ENCODE data around the gene MAGI2.

Gene MAGI2

GRCh38 chr7:78939669-78940068 is 513.8 kb downstream of the MAGI2 start:
- Histone ChIP-seq H3F3A (ENCODE audit: insufficient read depth) (no peaks in the 10 kb centered on the region), H2AFZ (ENCODE audit: low read depth, low read length, severe bottlenecking) (no peak overlapping the region), H3K79me2 (ENCODE audit: insufficient read depth, low read length) (no peaks in the 10 kb centered on the region), H3K27me3 (ENCODE audit: low read length) (no peaks in the 10 kb centered on the region), H3K9me3 (ENCODE audit: insufficient read depth, low read length) (no peaks in the 10 kb centered on the region), H3K9me2 (replicated peaks; ENCODE audit: insufficient read depth, low read length) (no peaks in the 10 kb centered on the region), H3K4me2 (ENCODE audit: low read depth, low read length, poor library complexity, severe bottlenecking) (no peak overlapping the region), H3K4me3 (ENCODE audit: insufficient read depth, low read length, poor library complexity, severe bottlenecking) (no peak overlapping the region), H3K36me3 (ENCODE audit: low read length) (no peaks in the 10 kb centered on the region), H3K9ac (ENCODE audit: low read length) (no peak overlapping the region), H3K27ac (ENCODE audit: low read depth, low read length) (no peak overlapping the region), H4K20me1 (ENCODE audit: low read depth, low read length) (no peaks in the 10 kb centered on the region)
- TF ChIP-seq, protein P1, sequence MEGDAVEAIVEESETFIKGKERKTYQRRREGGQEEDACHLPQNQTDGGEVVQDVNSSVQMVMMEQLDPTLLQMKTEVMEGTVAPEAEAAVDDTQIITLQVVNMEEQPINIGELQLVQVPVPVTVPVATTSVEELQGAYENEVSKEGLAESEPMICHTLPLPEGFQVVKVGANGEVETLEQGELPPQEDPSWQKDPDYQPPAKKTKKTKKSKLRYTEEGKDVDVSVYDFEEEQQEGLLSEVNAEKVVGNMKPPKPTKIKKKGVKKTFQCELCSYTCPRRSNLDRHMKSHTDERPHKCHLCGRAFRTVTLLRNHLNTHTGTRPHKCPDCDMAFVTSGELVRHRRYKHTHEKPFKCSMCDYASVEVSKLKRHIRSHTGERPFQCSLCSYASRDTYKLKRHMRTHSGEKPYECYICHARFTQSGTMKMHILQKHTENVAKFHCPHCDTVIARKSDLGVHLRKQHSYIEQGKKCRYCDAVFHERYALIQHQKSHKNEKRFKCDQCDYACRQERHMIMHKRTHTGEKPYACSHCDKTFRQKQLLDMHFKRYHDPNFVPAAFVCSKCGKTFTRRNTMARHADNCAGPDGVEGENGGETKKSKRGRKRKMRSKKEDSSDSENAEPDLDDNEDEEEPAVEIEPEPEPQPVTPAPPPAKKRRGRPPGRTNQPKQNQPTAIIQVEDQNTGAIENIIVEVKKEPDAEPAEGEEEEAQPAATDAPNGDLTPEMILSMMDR (IDR thresholded peaks at IDR 0.05; ENCODE audit: insufficient read depth, low read length, poor library complexity, severe bottlenecking): no peak
- no peak for TF ChIP-seq EZH2phosphoT487 (conservative IDR thresholded peaks at IDR 0.05; ENCODE audit: low read length)

DNA sequence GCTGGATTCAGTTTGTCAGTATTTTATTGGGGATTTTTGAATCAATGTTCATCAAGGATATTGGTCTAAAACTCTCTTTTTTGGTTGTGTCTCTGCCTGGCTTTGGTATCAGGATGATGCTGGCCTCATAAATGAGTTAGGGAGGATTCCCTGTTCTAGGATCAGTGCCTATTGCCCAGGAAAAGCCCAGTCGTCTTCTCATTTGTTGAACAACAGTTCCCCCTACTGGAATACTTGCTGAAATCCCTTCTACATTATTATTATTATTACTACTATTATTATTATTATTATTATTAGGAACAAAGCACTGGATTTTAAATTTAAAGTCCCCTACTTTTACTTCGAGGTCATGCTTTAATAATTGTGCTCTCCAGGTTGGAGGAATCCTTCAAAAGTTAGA is 528.9 kb downstream of the MAGI2 start:
- Histone ChIP-seq H2AFZ (ENCODE audit: low read depth, low read length, severe bottlenecking) (no peak overlapping the region), H3K27ac (ENCODE audit: low read depth, low read length) (no peak overlapping the region), H3K36me3 (ENCODE audit: low read length) (no peaks in the 10 kb centered on the region), H3K9me3 (ENCODE audit: insufficient read depth, low read length) (no peaks in the 10 kb centered on the region), H3K27me3 (ENCODE audit: low read length) (no peaks in the 10 kb centered on the region), H3K79me2 (ENCODE audit: insufficient read depth, low read length) (no peaks in the 10 kb centered on the region), H3K4me2 (ENCODE audit: low read depth, low read length, poor library complexity, severe bottlenecking) (no peak overlapping the region), H4K20me1 (ENCODE audit: low read depth, low read length) (no peaks in the 10 kb centered on the region), H3F3A (ENCODE audit: insufficient read depth) (no peaks in the 10 kb centered on the region), H3K9ac (ENCODE audit: low read length) (no peak overlapping the region), H3K9me2 (replicated peaks; ENCODE audit: insufficient read depth, low read length) (no peaks in the 10 kb centered on the region), H3K4me3 (ENCODE audit: insufficient read depth, low read length, poor library complexity, severe bottlenecking) (no peak overlapping the region)
- TF ChIP-seq EZH2phosphoT487 (conservative IDR thresholded peaks at IDR 0.05; ENCODE audit: low read length): no peak
- TF ChIP-seq, protein P1 (IDR thresholded peaks at IDR 0.05; ENCODE audit: insufficient read depth, low read length, poor library complexity, severe bottlenecking): no peak

- Histone ChIP-seq H3K27me3 (ENCODE audit: low read length) (no peaks in the 10 kb centered on the region), H3K79me2 (ENCODE audit: insufficient read depth, low read length) (no peaks in the 10 kb centered on the region), H3K9me3 (ENCODE audit: insufficient read depth, low read length) (no peaks in the 10 kb centered on the region), H3F3A (ENCODE audit: insufficient read depth) (no peaks in the 10 kb centered on the region), H3K36me3 (ENCODE audit: low read length) (no peaks in the 10 kb centered on the region), H3K4me2 (ENCODE audit: low read depth, low read length, poor library complexity, severe bottlenecking) (no peak overlapping the region), H3K9ac (ENCODE audit: low read length) (no peak overlapping the region), H2AFZ (ENCODE audit: low read depth, low read length, severe bottlenecking) (no peak overlapping the region), H3K27ac (ENCODE audit: low read depth, low read length) (no peak overlapping the region), H3K9me2 (replicated peaks; ENCODE audit: insufficient read depth, low read length) (no peaks in the 10 kb centered on the region), H4K20me1 (ENCODE audit: low read depth, low read length) (no peaks in the 10 kb centered on the region), H3K4me3 (ENCODE audit: insufficient read depth, low read length, poor library complexity, severe bottlenecking) (no peak overlapping the region)
- TF ChIP-seq, protein P1 (IDR thresholded peaks at IDR 0.05; ENCODE audit: insufficient read depth, low read length, poor library complexity, severe bottlenecking): no peak
- no peak for TF ChIP-seq EZH2phosphoT487 (conservative IDR thresholded peaks at IDR 0.05; ENCODE audit: low read length)
Observed at GRCh38 chr7:78912781-78913180, 540.7 kb downstream of the MAGI2 start.
